Loucy (cell line): ENCODE data around the gene KIF18A.

Experiments
- CTCF ChIP-seq: fragments of 200-600 bp; sonication (generic); conservative IDR thresholded peaks from 2 replicates; pipeline ENCODE4 v1.5.1; 2014; ENCODE audit warnings: mild to moderate bottlenecking, antibody characterized with exemption, low read length
- EZH2phosphoT487 ChIP-seq: fragments of 200-600 bp; IDR thresholded peaks from 2 replicates; pipeline ENCODE4 v1.6.1; 2018; ENCODE audit warnings: antibody characterized with exemption, mild to moderate bottlenecking, moderate library complexity, borderline replicate concordance

- TF ChIP-seq EZH2phosphoT487 (no peak), CTCF (no peak)
These were observed 36.9 kb upstream of the KIF18A start for GRCh38 chr11:28144808-28145207.
